Sciatic nerve (tissue), 2 donors: ENCODE measurements around the gene STRIP2. TPM values are rescaled to one million over a fixed set of nuclear protein-coding genes. Genes with fewer than 3 reads are reported as not detected.
"Not testable (repeated sequence)": the region's sequence is repeated elsewhere in the genome, so short reads cannot be mapped to it uniquely, and the experiment has no call there.

Source experiments
- ATAC-seq: fragments of 200-7000 bp; cut with Tn5 transposase; one replicate; pipeline ENCODE4 v1.9.1; 2020; ENCODE audit warnings: mild to moderate bottlenecking, moderate library complexity
- DNase-seq: peaks from one replicate; pipeline ENCODE4 v3.0.0-alpha.2; 2020; ENCODE audit warnings: low spot score
- intact Hi-C: fragments of 100-400 bp; cut with DNase I; formaldehyde crosslinking; loops from one replicate; pipeline ENCODE4 v1.14.2; 2022
- total RNA-seq: library from RNA; stranded (reverse); fragmentation: NEBNext Ultra II Directional; extraction: Animal tissue kit (Norgen Biotek cat#: 25700); gene quantifications from one replicate; pipeline ENCODE4 v1.2.1, GENCODE V29; 2021
- donor health status: DM: no; HTN: no; CAD: no.
- donor health status: DM: no; HTN: no; CAD: no.

STRIP2 gene
- total RNA-seq, 1 donor from 2014 or later, result 0.62 TPM

GRCh38 chr7:129417073-129417472 lies 17.2 kb upstream of the STRIP2 start:
- DNase-seq (no peak), ATAC-seq (no peak)
- intact Hi-C loops, result no loop called here

DNA sequence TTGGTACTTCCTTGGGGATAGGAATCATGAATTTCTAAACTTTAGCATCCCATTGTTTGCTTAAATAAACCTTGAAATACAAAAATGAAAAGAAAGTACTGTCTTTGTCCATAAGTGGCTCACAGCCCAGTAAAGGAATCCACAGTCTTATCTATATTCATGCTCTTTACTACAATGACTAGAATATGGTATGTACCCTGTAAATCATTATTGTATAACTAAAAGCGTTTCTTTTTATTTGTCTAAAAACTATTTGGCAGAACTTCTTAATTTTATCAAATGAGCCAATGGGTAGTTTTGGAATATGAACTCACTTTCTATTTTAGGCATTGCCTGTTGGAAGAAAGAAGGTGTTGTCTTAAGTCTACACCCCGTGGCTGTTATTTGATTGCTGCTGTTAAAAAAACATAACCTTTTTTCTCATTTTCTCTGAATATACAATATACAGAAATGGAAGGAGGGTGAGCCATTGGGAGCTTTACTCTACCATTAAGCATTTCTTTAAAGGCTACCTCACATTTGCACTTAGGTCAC lies 12.4 kb upstream of the STRIP2 start:
- intact Hi-C loops, result no loop called here
- ATAC-seq (no peak), DNase-seq (no peak)

GRCh38 chr7:129422727-129423126 lies 11.5 kb upstream of the STRIP2 start:
- intact Hi-C loops, result no loop called here
- DNase-seq, result no peak
- no peak for ATAC-seq

GRCh38 chr7:129423700-129424410 lies 10.4 kb upstream of the STRIP2 start:
- no peak for DNase-seq
- intact Hi-C loops, result no loop called here
- no peak for ATAC-seq

DNA sequence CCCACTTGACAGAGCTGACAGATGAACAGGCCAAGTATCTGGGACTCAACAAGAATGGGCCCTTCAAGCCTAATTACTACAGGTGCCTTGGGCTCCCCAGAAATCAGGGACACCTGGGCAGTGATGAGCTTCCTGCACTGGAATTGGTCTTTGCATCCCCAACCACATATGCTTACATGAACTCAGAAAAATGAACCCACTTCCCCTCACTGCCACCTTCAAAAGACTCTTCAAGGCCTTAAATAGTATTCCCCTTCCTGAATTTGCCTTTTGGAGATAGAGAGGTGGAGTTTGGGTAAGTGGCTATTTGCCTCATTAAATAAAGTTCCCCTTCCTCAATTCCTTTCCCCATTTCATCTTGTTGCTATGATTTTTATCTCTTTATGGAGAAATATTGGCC lies 7.8 kb upstream of the STRIP2 start:
- DNase-seq (no peak), ATAC-seq (no peak)
- intact Hi-C loops, result no loop called here

DNA sequence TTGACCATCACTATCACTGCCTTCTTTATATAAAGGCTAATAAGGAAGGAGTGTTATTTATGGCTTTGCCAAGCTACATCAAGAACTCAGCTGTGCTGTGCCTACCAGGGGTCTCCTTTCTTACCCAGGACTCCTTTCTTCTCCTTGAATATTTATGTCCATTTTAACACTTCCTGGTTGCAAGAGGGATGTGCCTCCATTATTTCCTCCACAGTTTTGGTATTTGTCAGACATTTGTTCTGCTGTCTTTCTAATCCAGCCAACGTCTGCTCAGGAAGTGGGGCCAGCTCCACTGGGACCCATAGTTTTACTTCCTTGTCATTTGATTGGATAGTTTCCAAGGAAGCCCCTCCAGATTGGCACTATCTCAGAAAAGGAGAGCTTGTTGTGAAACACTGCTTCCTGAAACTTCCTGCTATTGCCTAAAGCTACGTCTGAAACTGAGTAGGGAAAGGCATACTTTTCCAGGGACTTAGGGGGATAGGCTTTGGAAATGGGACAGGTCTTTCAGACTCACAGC lies 6.6 kb upstream of the STRIP2 start:
- ATAC-seq (no peak), DNase-seq (no peak)
- intact Hi-C loops, result no loop called here

- ATAC-seq (no peak), DNase-seq (no peak)
- intact Hi-C loops, result no loop called here
Measured at GRCh38 chr7:129431911-129432643, 2.2 kb upstream of the STRIP2 start.

GRCh38 chr7:129434675-129435318 lies 565 bp downstream of the STRIP2 start:
- DNase-seq, result no peak
- peak; percentile 25 for ATAC-seq

DNA sequence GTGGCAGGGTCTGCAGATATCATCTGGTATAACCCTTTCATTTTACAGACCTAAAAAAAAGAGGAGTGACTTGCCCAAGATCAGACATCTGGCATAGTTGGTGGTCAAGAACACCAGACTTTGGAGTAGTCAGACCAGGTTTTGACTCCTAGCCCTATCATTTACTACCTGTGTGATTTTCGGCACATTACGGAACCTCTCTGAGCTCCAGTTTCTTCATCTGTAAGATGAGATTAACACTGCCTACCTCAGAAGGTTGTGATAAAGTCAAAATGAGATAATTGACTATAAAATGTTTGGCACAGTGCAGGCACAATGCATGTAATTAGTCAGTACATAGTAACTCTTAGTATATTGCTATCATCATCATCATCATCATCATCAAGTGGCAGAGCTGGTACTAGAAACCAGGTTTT lies 1.2 kb downstream of the STRIP2 start:
- ATAC-seq (no peak), DNase-seq (no peak)
- intact Hi-C loops, result no loop called here

More at GRCh38 chr7:129434675-129435318, 565 bp downstream of the STRIP2 start:
- intact Hi-C loops, result no loop called here

- intact Hi-C loops, result no loop called here
- ATAC-seq (no peak), DNase-seq (no peak)
Measured at GRCh38 chr7:129436335-129436923, 2.2 kb downstream of the STRIP2 start.

DNA sequence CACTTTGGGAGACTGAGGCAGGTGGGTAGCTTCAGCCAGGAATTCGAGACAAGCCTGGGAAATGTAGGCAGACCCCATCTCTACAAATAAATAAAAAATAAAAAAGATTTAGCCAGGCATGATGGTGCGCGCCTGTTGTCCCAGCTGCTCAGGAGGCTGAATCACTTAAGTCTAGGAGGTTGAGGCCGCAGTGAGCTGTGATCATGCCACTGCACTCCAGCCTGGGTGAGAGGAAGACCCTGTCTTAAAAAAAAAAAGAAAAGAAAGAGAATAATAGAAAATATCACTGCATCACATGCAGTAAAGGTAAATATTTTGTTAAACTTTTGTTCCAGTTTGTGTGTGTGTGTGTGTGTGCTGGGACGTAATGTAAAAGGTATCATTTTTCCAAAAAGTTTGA lies 3.0 kb downstream of the STRIP2 start:
- intact Hi-C loops, result no loop called here
- DNase-seq, result no peak
- no peak for ATAC-seq

DNA sequence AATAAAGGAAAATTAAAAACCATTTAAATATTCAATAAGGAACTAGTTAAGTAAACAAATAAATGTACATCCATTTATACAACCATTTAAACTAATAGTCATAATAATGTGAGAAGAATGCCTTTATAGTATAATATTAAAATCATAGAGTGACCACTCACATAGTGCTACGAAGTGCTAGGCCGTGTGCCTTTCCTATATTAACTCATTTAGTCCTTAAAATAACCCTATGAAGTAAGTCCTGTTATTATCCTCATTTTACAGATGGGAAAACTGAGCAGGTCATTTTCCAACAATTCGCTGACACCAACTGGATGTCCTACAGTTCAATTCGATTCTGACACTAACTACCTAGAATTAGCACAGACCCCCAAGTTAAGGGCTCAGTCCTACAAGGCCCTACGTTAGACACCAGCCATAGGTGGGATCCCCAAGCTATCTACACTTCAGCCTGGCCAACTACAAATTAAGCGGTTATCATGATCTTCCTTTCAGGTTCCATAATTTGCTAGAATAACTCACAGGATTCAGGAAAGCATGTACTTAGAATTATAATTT lies 4.1 kb downstream of the STRIP2 start:
- DNase-seq (no peak), ATAC-seq (no peak)
- intact Hi-C loops, result no loop called here

DNA sequence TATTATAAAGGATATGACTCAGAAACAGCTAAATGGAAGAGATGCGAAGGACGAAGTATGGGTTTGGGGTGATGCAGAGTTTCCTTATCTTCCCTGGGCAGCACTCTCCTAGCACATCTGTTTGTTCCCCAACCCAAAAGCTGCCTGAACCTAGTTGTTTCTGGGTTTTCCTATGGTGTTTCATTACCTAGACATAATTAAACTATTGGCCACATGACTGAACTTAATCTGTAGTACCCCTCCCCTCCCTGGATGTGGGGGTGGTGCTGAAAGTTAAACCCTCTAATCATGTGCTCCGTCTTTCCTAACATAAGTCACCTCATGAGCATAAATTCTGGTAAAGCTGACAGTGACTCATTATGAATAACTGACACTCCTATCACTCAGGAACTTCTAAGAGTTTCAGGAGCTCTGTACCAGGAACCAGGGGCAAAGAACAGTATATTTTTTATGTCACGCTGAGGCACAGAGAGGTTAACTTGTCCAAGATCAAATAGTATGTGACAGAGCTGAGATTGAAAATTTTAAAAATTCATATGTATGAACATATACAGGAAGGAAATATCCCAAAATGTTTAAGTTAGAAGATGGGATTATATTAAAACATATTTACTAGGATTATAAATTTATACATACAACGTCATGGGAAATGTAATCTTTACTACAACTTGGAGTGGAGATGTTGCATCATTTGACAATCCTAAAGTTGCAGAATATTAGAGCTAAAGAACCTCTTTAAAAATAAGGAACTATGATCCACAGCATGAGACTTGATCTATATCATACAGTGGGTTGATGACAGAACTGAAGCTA lies 4.8 kb downstream of the STRIP2 start:
- ATAC-seq (no peak), DNase-seq (no peak)
- intact Hi-C loops, result no loop called here

DNA sequence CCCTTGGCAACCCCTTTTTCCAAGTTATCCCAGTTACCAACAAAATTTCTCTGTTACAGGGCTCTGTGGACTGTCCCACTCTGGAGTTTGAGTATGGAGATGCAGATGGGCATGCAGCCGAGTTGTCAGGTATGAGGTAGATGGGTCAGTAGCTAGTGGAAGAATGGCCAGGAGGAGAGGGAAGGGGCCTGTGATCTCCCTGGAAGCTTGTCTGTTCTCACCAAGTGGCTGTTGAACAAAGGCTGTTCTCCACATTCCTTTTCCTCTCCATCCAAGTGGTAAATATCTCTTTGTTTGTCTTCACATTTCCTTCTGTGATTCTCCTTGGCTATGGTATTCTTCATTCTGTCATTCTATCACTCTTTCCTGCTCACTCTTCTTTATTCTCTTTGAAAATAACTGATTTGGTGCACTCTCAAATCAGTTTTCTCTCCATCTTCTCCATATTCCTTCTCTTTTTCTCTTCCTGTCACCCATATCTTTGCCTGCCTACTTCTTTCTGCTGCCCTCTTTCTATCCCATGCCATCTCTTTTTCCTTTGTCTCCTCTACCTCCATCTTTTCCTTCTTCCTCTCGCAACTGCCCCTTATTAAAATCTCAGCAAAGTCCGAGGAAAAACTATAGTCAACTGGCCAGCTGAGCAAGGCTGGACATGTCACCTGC lies 5.9 kb downstream of the STRIP2 start:
- no peak for ATAC-seq
- no peak for DNase-seq
- intact Hi-C loops, result no loop called here

DNA sequence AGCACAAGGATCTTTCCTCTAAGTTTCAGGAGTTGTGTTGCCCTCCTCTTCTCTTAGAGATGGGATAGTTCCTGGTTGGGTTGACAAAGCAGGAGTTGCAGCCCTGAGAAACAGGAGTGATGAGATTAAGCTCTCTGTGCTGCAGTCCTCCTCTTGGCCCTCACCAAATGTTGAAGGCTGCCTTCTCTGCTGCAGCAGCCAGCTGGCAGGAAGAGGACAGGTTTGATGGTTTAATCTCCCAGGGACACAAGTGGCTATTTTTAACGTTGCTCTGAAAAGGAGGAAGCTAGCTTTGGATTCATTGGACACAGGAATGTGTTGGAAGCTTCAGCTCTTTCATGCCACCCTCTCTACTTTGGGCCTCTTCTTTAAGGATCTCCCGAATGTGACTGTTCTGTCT lies 9.4 kb downstream of the STRIP2 start:
- DNase-seq, result no peak
- no peak for ATAC-seq
- intact Hi-C loops, result no loop called here

DNA sequence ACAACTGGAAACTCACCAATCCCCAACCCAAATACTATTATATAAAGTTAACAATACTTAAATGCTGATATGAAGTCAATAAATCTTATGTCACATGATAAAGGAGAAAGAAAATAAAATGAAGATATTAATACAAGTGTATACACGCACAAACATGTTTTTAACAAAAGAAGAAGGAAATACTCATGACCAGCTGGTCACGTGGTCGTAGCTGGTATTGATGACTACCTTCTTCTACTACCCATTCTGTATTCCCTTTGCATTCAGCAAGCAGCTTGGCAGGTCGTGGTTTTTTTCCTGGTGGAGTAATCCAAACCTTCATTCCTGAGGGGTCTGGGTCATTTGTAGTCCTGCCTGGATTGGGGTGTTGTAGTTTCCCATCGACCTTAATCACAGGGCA lies 10.5 kb downstream of the STRIP2 start:
- ATAC-seq, intact Hi-C loops, DNase-seq: not testable (repeated sequence)

DNA sequence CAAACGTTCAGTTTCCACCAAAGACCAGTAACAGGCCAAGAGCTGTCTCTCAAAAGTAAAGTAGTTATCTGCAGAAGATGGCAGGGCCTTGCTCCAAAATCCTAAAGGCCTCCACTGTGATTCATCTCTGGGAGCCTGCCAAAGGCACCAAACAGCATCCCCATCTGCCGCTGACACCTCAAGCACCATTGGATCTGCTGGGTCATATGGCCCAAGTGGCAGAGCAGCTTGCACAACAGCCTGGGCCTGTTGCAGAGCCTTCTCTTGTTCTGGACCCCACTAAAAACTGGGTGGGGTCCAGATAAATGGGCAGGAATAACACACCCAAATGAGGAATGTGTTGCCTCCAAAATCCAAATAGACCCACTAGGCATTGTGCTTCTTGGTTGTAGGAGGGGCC lies 12.7 kb downstream of the STRIP2 start:
- ATAC-seq, DNase-seq, intact Hi-C loops: not testable (repeated sequence)

DNA sequence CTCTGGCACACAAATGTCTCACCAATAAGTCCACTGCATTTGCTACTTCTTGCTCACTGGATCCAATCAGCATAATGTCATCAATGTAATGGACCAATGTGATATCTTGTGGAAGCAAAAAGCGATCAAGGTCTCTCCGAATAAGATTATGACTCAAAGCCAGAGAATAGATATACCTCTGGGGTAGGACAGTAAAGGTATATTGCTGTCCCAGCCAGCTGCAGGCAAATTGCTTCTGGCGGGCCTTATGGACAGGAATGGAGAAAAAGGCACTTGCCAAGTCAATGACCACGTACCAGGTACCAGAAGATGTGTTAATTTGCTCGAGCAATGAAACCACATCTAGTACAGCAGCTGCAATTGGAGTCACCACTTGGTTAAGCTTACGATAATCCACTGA lies 13.2 kb downstream of the STRIP2 start:
- ATAC-seq, DNase-seq, intact Hi-C loops: not testable (repeated sequence)
